ENCODE results near the gene DHRS3.

DNA sequence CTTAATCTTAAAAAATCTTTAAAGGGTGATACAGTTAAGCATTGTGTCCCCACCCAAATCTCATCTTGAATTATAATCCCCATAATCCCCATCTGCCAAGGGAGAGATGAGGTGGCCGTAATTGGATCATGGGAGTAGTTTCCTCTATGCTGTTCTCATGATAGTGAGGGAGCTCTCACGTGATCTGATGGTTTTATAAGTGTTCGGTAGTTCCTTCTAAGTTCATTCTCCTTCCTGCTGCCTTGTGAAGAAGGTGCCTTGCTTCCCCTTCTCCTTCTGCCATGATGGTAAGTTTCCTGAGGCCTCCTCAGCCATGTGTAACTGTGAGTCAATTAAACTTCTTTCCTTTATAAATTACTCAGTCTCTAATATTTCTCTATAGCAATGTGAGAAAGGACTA lies 10.7 kb downstream of the DHRS3 start:
- TF ChIP-seq EZH2 (IDR thresholded peaks at IDR 0.05; ENCODE audit: low read depth) (no peak), CTCF (conservative IDR thresholded peaks at IDR 0.05) (no peak)

Measured in PC-9 (cell line).